A673 (cell line): Measurements from ENCODE around the gene WWTR1.

Experiments used
- EZH2 ChIP-seq: fragments of 200-600 bp; sonication (generic); IDR thresholded peaks from 2 replicates; pipeline ENCODE4 v1.6.1; 2017; ENCODE audit warnings: borderline replicate concordance, low read depth, mild to moderate bottlenecking, mixed read lengths, antibody characterized with exemption, low read length; ENCODE audit not compliant: poor library complexity, severe bottlenecking
- TF ChIP-seq, protein P1 (sequence below): fragments of 300-800, 200-600 bp; sonication (generic); conservative IDR thresholded peaks from 2 replicates; pipeline ENCODE4 v1.5.1; 2017; ENCODE audit warnings: low read depth, mild to moderate bottlenecking, antibody characterized with exemption, low read length, moderate library complexity, mixed read lengths

DNA sequence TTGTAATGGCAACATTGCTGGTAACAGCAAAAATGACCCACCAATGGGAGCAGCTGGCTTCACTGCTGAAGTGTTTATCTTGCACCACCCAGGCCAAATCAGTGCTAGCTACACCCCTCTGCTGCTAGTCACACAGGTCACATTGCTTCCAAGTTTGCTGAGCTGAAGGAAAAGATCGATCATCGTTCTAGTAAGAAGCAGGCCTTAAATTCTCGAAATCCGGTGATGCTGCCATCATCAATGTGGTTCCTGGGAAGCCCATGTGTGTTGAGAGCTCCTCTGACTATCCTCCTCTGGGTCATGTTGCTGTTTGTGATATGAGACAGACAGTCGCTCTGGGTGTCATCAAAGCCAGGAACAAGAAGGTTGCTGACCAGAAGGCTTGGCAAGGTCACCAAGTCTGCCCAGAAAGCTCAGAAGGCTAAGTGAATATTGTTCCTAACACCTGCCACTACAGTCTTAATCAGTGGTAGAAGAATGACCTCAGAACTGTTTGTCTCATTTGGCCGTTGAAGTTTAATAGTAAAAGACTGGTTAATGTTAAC, 162.2 kb downstream of the WWTR1 start:
- TF ChIP-seq, protein P1, sequence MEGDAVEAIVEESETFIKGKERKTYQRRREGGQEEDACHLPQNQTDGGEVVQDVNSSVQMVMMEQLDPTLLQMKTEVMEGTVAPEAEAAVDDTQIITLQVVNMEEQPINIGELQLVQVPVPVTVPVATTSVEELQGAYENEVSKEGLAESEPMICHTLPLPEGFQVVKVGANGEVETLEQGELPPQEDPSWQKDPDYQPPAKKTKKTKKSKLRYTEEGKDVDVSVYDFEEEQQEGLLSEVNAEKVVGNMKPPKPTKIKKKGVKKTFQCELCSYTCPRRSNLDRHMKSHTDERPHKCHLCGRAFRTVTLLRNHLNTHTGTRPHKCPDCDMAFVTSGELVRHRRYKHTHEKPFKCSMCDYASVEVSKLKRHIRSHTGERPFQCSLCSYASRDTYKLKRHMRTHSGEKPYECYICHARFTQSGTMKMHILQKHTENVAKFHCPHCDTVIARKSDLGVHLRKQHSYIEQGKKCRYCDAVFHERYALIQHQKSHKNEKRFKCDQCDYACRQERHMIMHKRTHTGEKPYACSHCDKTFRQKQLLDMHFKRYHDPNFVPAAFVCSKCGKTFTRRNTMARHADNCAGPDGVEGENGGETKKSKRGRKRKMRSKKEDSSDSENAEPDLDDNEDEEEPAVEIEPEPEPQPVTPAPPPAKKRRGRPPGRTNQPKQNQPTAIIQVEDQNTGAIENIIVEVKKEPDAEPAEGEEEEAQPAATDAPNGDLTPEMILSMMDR, result no peak
- TF ChIP-seq EZH2, result no peak
